Astrocyte (in vitro differentiated cells and primary cell): ENCODE results near the gene WDR13.

Experiments
- EZH2 ChIP-seq: IDR thresholded peaks from 2 replicates; pipeline ENCODE4 v1.6.1; 2012; ENCODE audit warnings: mild to moderate bottlenecking, low read length, inconsistent platforms; ENCODE audit not compliant: insufficient read depth
- TF ChIP-seq, protein P1 (sequence below): IDR thresholded peaks from 2 replicates; pipeline ENCODE4 v1.5.1; 2011; ENCODE audit warnings: low read depth, mild to moderate bottlenecking, inconsistent platforms, low read length, moderate library complexity; ENCODE audit not compliant: insufficient read depth

- TF ChIP-seq, protein P1, sequence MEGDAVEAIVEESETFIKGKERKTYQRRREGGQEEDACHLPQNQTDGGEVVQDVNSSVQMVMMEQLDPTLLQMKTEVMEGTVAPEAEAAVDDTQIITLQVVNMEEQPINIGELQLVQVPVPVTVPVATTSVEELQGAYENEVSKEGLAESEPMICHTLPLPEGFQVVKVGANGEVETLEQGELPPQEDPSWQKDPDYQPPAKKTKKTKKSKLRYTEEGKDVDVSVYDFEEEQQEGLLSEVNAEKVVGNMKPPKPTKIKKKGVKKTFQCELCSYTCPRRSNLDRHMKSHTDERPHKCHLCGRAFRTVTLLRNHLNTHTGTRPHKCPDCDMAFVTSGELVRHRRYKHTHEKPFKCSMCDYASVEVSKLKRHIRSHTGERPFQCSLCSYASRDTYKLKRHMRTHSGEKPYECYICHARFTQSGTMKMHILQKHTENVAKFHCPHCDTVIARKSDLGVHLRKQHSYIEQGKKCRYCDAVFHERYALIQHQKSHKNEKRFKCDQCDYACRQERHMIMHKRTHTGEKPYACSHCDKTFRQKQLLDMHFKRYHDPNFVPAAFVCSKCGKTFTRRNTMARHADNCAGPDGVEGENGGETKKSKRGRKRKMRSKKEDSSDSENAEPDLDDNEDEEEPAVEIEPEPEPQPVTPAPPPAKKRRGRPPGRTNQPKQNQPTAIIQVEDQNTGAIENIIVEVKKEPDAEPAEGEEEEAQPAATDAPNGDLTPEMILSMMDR = no peak
- TF ChIP-seq EZH2 = no peak
Observed at GRCh38 chrX:48591255-48591791, 6.0 kb upstream of the WDR13 start.
